ENCODE data around the gene AJAP1. TPM values are rescaled to one million over a fixed set of nuclear protein-coding genes. Genes with fewer than 3 reads are reported as not detected.

AJAP1 gene
- total and polyA plus RNA-seq, 2 experiments from 2014 or later: not detected

GRCh38 chr1:4775506-4775905 lies 121.1 kb downstream of the AJAP1 start:
- no peak overlapping the region for H3K27ac ChIP-seq (ENCODE audit: low read depth)
- H4K20me1 ChIP-seq (replicated peaks; ENCODE audit: insufficient read depth): no peaks in the 10 kb centered on the region
- Mint-ChIP-seq H3K4me1 (peaks cover 14% of the 10 kb centered on the region), H3K36me3 (ENCODE audit: low read depth) (peaks cover 10% of the 10 kb centered on the region), H3K4me3 (no peak overlapping the region), H3K9me3 (no peaks in the 10 kb centered on the region), H3K27ac (no peak overlapping the region), H3K27me3 (ENCODE audit: insufficient read depth, low read depth, poor library complexity) (peaks cover 1% of the 10 kb centered on the region)
- no peaks in the 10 kb centered on the region for H3K4me1 ChIP-seq (ENCODE audit: insufficient read depth)
- no peaks in the 10 kb centered on the region for H3K9me2 ChIP-seq (ENCODE audit: insufficient read depth)
- no peak overlapping the region for H2AFZ ChIP-seq
- no peaks in the 10 kb centered on the region for H3K36me3 ChIP-seq (ENCODE audit: insufficient read depth)
- H3K4me3 ChIP-seq: no peak overlapping the region
- H3F3A ChIP-seq (replicated peaks; ENCODE audit: low read depth): no peaks in the 10 kb centered on the region
- TF ChIP-seq CTCF (conservative IDR thresholded peaks at IDR 0.05; ENCODE audit: low read depth in 2 of 2) (no peak), REST (IDR thresholded peaks at IDR 0.05; ENCODE audit: unreplicated experiment) (no peak), ZNF114 (CRISPR knock-in tag; IDR thresholded peaks at IDR 0.05) (no peak)
- ATAC-seq (0 out of 3 replicates have a peak, but pooled peaks have one; percentile 22), DNase-seq (ENCODE audit: low spot score) (no peak)
- H3K4me2 ChIP-seq: no peak overlapping the region
- no peaks in the 10 kb centered on the region for H3K27me3 ChIP-seq (ENCODE audit: insufficient read depth)
- H3K79me2 ChIP-seq (replicated peaks; ENCODE audit: insufficient read depth): no peaks in the 10 kb centered on the region

- no peak overlapping the region for H3K4me3 Mint-ChIP-seq
- no peak overlapping the region for H3K4me3 ChIP-seq
- no peaks in the 10 kb centered on the region for H3K27me3 ChIP-seq (ENCODE audit: insufficient read depth)
- H4K20me1 ChIP-seq (replicated peaks; ENCODE audit: insufficient read depth): no peaks in the 10 kb centered on the region
- no peak overlapping the region for H3K4me2 ChIP-seq
- H3F3A ChIP-seq (replicated peaks; ENCODE audit: low read depth): no peaks in the 10 kb centered on the region
- H3K4me1 Mint-ChIP-seq: peaks cover 13% of the 10 kb centered on the region
- DNase-seq (ENCODE audit: low spot score) (no peak), ATAC-seq (peak; percentile 80)
- peaks cover 10% of the 10 kb centered on the region for H3K36me3 Mint-ChIP-seq (ENCODE audit: low read depth)
- H3K9me2 ChIP-seq (ENCODE audit: insufficient read depth): no peaks in the 10 kb centered on the region
- no peaks in the 10 kb centered on the region for H3K36me3 ChIP-seq (ENCODE audit: insufficient read depth)
- no peaks in the 10 kb centered on the region for H3K79me2 ChIP-seq (replicated peaks; ENCODE audit: insufficient read depth)
- no peak overlapping the region for H3K27ac ChIP-seq (ENCODE audit: low read depth)
- no peak overlapping the region for H2AFZ ChIP-seq
- TF ChIP-seq CREB1 (CRISPR knock-in tag; IDR thresholded peaks at IDR 0.05; ENCODE audit: low read depth): no peak
- no peak for TF ChIP-seq JUNB (IDR thresholded peaks at IDR 0.05; ENCODE audit: unreplicated experiment)
- no peak for TF ChIP-seq STAT1 (IDR thresholded peaks at IDR 0.05; ENCODE audit: unreplicated experiment)
- no peak for TF ChIP-seq CTCF (conservative IDR thresholded peaks at IDR 0.05; ENCODE audit: low read depth in 2 of 2)
- H3K27me3 Mint-ChIP-seq (ENCODE audit: insufficient read depth, low read depth, poor library complexity): peaks cover 5% of the 10 kb centered on the region
- H3K9me3 Mint-ChIP-seq: no peaks in the 10 kb centered on the region
- H3K4me1 ChIP-seq (ENCODE audit: insufficient read depth): no peaks in the 10 kb centered on the region
- H3K27ac Mint-ChIP-seq: no peak overlapping the region
Observed at GRCh38 chr1:4778056-4778455, 123.6 kb downstream of the AJAP1 start.

Measured in GM23338 (cell line).